Activated CD4-positive, alpha-beta T cell treated with anti-CD3 and anti-CD28 coated beads for 36 hours (primary cell): Measurements from ENCODE around the gene APOBEC2. TPM values are rescaled to one million over a fixed set of nuclear protein-coding genes. Genes with fewer than 3 reads are reported as not detected.
"Not testable (repeated sequence)": the region's sequence is repeated elsewhere in the genome, so short reads cannot be mapped to it uniquely, and the experiment has no call there.

Experiments
- ATAC-seq: fragments of 200-7000 bp; cut with Tn5 transposase; one replicate; pipeline ENCODE4 v1.10.0; 2021; ENCODE audit warnings: mild to moderate bottlenecking, moderate library complexity
- CTCF ChIA-PET: fragments of 350-600 bp; sonication (Branson Sonifier 250); formaldehyde crosslinking; loops from one replicate; lab custom pipeline; 2021; ENCODE audit warnings: antibody characterized with exemption; lab: Charles Lee
- POLR2A ChIA-PET: fragments of 350-600 bp; sonication (Branson Sonifier 250); formaldehyde crosslinking; loops from one replicate; lab custom pipeline; 2021; ENCODE audit warnings: antibody characterized with exemption, inconsistent platforms; lab: Charles Lee
- DNase-seq: peaks from one replicate; pipeline ENCODE4 v3.0.0-alpha.2; 2020
- H3K27ac Mint-ChIP-seq: one replicate; pipeline ENCODE4 v1.8.0; 2021; ENCODE audit warnings: mixed read lengths
- H3K27me3 Mint-ChIP-seq: one replicate; pipeline ENCODE4 v1.8.0; 2021; ENCODE audit warnings: mixed read lengths
- H3K36me3 Mint-ChIP-seq: one replicate; pipeline ENCODE4 v1.8.0; 2021; ENCODE audit warnings: low read depth, mixed read lengths
- H3K4me1 Mint-ChIP-seq: one replicate; pipeline ENCODE4 v1.8.0; 2021; ENCODE audit warnings: mixed read lengths
- H3K4me3 Mint-ChIP-seq: one replicate; pipeline ENCODE4 v1.8.0; 2021; ENCODE audit warnings: mild to moderate bottlenecking, moderate library complexity, mixed read lengths
- H3K9me3 Mint-ChIP-seq: one replicate; pipeline ENCODE4 v1.8.0; 2021; ENCODE audit warnings: low read depth, mixed read lengths
- intact Hi-C, 2 experiments: fragments of 100-400 bp; cut with DNase I in 1 of 2; cut with micrococcal nuclease in 1 of 2; formaldehyde crosslinking; loops; one replicate each; pipeline versions ENCODE4 v1.14.2 to v1.15.1; 2022 to 2024; cut with DNase I, micrococcal nuclease
- total RNA-seq, 2 experiments: library from RNA; stranded (reverse); gene quantifications; one replicate each; pipeline ENCODE4 v1.2.3, GENCODE V29; 2021

APOBEC2 gene
- not detected for total RNA-seq

DNA sequence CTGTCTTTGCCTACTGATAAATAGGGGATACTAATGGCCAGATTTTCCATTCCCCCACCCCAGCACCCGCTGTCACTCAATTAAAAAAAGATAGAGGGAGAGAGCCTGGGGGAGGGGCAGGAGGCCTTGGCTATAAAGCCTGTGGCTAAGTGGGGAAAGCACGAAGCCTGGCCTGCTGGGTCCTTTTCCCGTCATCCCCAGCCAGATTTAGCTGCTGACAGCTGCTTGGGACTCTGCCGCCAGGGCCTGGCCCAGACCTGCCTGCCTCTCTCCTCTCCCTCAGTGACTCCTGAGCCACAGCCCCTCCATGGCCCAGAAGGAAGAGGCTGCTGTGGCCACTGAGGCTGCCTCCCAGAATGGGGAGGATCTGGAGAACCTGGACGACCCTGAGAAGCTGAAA is at the start of gene APOBEC2:
Gene APOBEC2 (plus strand): TSS at position 162 of the 400 bp plus-strand sequence. CDS start 146 bp downstream, at position 308.
- ChIA-PET POLR2A (interaction anchor here (0.6 kb wide), 1 partner anchor 143 kb away, joined by 4 read pairs; no protein-coding TSS in a partner anchor), CTCF (interaction anchor here (0.8 to 1.7 kb wide), 3 partner anchors 13 to 25 kb away, joined by 3 to 9 read pairs (median 3); partner anchors contain the start of gene UNC5CL)
- peaks cover 17% of the 10 kb centered on the region for H3K4me1 Mint-ChIP-seq
- no peaks in the 10 kb centered on the region for H3K27me3 Mint-ChIP-seq
- peak within 1 kb of the TSS; percentile 70 for H3K27ac Mint-ChIP-seq
- no peaks in the 10 kb centered on the region for H3K9me3 Mint-ChIP-seq
- intact Hi-C loops: no loop called here
- peaks cover 23% of the 10 kb centered on the region for H3K36me3 Mint-ChIP-seq
- ATAC-seq: no peak
- DNase-seq: no peak
- H3K4me3 Mint-ChIP-seq: no peak within 1 kb of the TSS

DNA sequence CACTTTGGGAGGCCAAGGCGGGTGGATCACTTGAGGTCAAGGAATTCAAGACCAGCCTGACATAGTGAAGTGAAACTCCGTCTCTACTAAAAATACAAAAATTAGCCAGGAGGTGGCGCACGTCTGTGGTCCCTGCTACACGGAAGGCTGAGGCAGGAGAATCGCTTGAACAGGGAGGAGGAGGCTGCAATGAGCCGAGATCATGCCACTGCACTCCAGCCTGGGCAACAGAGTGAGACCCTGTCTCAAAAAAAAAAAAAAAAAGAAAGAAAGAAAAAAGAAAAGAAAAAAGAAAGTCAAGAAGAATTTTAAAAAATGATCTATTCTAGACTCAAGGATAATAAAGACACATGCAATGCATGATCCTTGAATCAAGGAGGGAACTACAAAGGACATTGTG is 46.8 kb upstream of the APOBEC2 start:
- intact Hi-C loops: loop anchor here (1.0 to 5.0 kb wide), 6 partner anchors 21 to 312 kb away; no protein-coding TSS in a partner anchor
- H3K27me3 Mint-ChIP-seq: peaks cover 12% of the 10 kb centered on the region
- H3K27ac Mint-ChIP-seq, H3K9me3 Mint-ChIP-seq, POLR2A ChIA-PET, CTCF ChIA-PET, H3K36me3 Mint-ChIP-seq, H3K4me3 Mint-ChIP-seq, H3K4me1 Mint-ChIP-seq: not testable (repeated sequence)
- peak; percentile 81 for ATAC-seq
- peak; percentile 71 for DNase-seq

DNA sequence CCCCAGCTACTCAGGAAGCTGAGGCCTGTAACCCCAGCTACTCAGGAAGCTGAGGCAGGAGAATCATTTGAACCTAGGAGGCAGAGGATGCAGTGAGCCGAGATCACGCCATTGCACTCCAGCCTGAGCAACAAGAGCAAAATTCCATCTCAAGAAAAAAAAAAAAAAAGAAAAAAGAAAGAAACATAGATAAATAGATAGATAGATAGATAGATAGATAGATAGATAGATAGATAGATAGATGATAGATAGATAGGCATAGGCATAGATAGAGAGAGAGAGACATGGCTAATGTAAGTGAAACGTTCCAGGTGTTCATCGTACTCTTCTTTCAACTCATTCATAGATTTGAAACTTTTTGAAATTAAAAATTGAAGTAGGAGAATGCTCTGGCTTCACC is 46.0 kb upstream of the APOBEC2 start:
- POLR2A ChIA-PET, H3K4me1 Mint-ChIP-seq, ATAC-seq, H3K36me3 Mint-ChIP-seq, H3K27ac Mint-ChIP-seq, DNase-seq, H3K4me3 Mint-ChIP-seq, H3K9me3 Mint-ChIP-seq: not testable (repeated sequence)
- peaks cover 12% of the 10 kb centered on the region for H3K27me3 Mint-ChIP-seq
- intact Hi-C loops: loop anchor here (1.0 to 5.0 kb wide), 6 partner anchors 20 to 311 kb away; no protein-coding TSS in a partner anchor
- CTCF ChIA-PET: interaction anchor here (0.7 kb wide), 1 partner anchor 32 kb away, joined by 4 read pairs; the partner anchor contains the start of gene UNC5CL

DNA sequence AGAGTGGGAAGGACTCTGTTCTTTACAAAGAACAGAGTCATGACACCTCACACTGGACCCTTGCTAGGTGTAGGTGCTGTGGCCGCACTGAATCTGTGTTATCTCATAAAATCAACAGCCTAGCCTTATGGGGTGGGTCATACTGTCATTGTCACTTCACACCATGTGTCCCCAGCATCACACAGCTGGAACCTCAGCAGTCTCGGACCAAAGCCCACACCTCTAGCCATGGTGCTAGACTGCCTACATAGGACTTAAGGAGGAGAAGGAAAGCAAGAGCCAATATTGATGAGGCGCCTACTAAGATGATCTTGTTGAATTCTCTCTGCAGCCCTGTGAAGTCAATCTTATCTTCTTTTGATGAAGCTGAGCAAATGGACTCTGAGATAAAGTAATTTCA is 45.0 kb upstream of the APOBEC2 start:
- CTCF ChIA-PET: interaction anchor here (1.7 kb wide), 1 partner anchor 11 kb away, joined by 5 read pairs; no protein-coding TSS in a partner anchor
- intact Hi-C loops: loop anchor here (5.0 kb wide), 2 partner anchors 174 to 309 kb away; no protein-coding TSS in a partner anchor
- H3K9me3 Mint-ChIP-seq: no peaks in the 10 kb centered on the region

DNA sequence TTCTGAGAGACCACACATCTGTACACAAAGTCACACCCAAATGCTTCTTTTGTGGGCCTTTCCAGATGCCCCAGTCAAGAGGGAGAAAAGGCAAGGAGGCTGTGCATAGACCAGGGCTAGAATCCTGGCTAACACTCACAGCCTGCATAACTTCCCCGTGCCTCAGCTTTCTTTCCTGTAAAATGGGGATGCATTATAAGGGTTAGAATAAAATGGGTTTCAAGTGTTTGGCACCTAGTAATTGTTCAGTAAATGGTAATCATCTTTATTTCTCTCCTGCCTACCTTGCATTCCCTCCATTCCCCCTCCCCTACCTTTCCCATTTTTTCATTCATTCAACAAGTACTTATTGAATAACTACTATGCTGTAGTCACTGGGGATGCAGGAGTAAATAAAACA is 43.3 kb upstream of the APOBEC2 start:
- CTCF ChIA-PET: interaction anchor here (1.5 kb wide), 2 partner anchors 11 to 18 kb away, joined by 3 to 6 read pairs; no protein-coding TSS in a partner anchor
- Mint-ChIP-seq H3K4me1 (no peaks in the 10 kb centered on the region), H3K27me3 (peaks cover 4% of the 10 kb centered on the region), H3K27ac (no peak overlapping the region), H3K36me3 (no peaks in the 10 kb centered on the region), H3K9me3 (no peaks in the 10 kb centered on the region), H3K4me3 (no peak overlapping the region)
- DNase-seq: no peak
- no peak for ATAC-seq
- POLR2A ChIA-PET: no interaction called here
- intact Hi-C loops: loop anchor here (5.0 kb wide), 2 partner anchors 173 to 308 kb away; no protein-coding TSS in a partner anchor

More for the DNA sequence above, 45.0 kb upstream of the APOBEC2 start:
- H3K27me3 Mint-ChIP-seq: peaks cover 11% of the 10 kb centered on the region
- H3K36me3 Mint-ChIP-seq: no peaks in the 10 kb centered on the region
- ATAC-seq (no peak), DNase-seq (no peak)
- H3K4me3 Mint-ChIP-seq: no peak overlapping the region
- H3K4me1 Mint-ChIP-seq: no peaks in the 10 kb centered on the region
- H3K27ac Mint-ChIP-seq: no peak overlapping the region
- POLR2A ChIA-PET: no interaction called here

DNA sequence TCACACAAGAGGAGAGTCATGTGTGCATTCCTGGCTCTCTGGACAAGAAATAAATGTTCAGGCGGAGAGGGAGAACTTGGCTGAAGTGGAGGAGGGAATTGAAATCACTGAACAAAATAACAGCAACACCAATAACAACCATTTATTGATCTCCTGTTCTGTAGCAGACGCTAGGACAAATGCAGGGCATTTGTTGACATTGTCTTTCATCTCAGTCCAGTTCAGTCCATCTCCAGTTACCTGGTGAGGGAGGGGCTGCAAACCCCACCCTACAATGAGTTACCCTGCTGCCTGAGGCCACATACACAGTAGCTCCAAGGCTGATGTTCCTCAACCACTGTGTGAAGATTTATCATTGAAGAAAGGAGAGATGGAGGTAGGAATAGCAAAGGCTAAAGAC is 41.3 kb upstream of the APOBEC2 start:
- POLR2A ChIA-PET: no interaction called here
- H3K27ac Mint-ChIP-seq: no peak overlapping the region
- H3K36me3 Mint-ChIP-seq: no peaks in the 10 kb centered on the region

DNA sequence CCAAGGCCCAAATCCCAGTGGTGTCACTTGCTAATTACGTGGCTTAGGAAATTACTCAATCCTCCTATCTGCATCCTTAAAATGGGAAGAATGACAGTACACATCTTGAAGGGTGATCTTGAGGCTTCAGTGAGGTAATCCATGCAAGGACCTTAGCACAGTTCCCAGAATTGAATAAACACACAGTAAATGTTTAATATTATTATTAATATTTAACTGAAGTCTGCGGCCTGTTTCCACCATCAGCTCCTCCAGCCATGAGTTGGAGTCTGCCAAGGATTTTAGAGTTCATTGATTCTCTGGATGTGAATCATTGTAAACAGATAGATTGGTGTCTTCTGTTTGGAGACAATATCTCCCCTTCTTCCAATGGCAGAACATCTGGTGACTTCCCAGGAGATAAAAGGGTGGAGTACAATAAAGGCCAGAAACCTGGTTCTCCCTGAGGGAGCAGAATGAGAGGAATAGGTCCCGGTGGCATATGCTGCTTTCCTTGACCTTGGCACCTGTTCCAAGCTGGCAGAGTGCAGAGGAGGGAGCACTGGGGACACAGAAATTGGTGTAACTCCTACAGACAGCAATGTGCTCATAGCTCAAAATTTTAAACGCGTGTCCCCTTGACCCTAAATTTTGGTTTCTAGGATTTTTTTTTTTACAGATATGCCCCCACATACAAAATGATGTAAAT is 39.4 kb upstream of the APOBEC2 start:
- intact Hi-C loops: no loop called here
- H3K36me3 Mint-ChIP-seq: no peaks in the 10 kb centered on the region
- no peaks in the 10 kb centered on the region for H3K4me1 Mint-ChIP-seq
- ChIA-PET CTCF (no interaction called here), POLR2A (no interaction called here)
- DNase-seq (no peak), ATAC-seq (no peak)
- no peaks in the 10 kb centered on the region for H3K9me3 Mint-ChIP-seq
- H3K27me3 Mint-ChIP-seq: no peaks in the 10 kb centered on the region
- no peak overlapping the region for H3K4me3 Mint-ChIP-seq
- H3K27ac Mint-ChIP-seq: no peak overlapping the region

More for the DNA sequence above, 41.3 kb upstream of the APOBEC2 start:
- ATAC-seq (no peak), DNase-seq (no peak)
- Mint-ChIP-seq H3K4me3 (no peak overlapping the region), H3K4me1 (no peaks in the 10 kb centered on the region), H3K9me3 (no peaks in the 10 kb centered on the region), H3K27me3 (no peaks in the 10 kb centered on the region)
- intact Hi-C loops: no loop called here
- CTCF ChIA-PET: interaction anchor here (1.3 kb wide), 1 partner anchor 16 kb away, joined by 6 read pairs; no protein-coding TSS in a partner anchor

DNA sequence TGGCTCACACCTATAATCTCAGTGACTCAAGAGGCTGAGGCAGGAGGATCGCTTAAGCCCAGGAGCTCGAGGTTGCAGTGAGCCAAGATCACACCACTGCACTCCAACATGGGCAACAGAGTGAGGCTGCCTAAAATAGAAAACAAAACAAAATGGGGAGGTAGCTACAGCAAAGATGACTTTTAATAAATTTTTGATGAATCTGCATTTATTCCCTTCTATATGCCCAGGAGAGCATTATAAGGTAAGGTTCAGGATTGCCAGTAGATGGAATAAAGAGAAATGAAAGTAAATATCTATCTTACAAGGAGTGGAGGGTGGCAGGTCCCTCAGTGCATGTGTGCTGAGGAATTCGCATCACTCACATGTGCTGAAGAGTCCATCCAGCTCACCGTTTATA is 38.2 kb upstream of the APOBEC2 start:
- Mint-ChIP-seq H3K27me3 (no peaks in the 10 kb centered on the region), H3K4me1 (no peaks in the 10 kb centered on the region), H3K9me3 (no peaks in the 10 kb centered on the region), H3K27ac (no peak overlapping the region), H3K36me3 (no peaks in the 10 kb centered on the region), H3K4me3 (no peak overlapping the region)
- ChIA-PET POLR2A (interaction anchor here (0.7 kb wide), 1 partner anchor 137 kb away, joined by 3 read pairs; no protein-coding TSS in a partner anchor), CTCF (interaction anchor here (1.5 kb wide), 1 partner anchor 13 kb away, joined by 6 read pairs; no protein-coding TSS in a partner anchor)
- DNase-seq: no peak
- intact Hi-C loops: no loop called here
- no peak for ATAC-seq

DNA sequence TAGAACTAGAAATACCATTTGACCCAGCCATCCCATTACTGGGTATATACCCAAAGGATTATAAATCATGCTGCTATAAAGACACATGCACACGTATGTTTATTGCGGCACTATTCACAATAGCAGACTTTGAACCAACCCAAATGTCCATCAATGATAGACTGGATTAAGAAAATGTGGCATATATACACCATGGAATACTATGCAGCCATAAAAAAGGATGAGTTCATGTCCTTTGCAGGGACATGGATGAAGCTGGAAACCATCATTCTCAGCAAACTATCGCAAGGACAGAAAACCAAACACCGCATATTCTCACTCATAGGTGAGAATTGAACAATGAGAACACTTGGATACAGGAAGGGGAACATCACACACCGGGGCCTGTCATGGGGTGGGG is 37.1 kb upstream of the APOBEC2 start:
- H3K36me3 Mint-ChIP-seq, ATAC-seq, H3K27me3 Mint-ChIP-seq, intact Hi-C loops, H3K9me3 Mint-ChIP-seq, H3K4me1 Mint-ChIP-seq, DNase-seq, POLR2A ChIA-PET, H3K4me3 Mint-ChIP-seq, H3K27ac Mint-ChIP-seq, CTCF ChIA-PET: not testable (repeated sequence)

DNA sequence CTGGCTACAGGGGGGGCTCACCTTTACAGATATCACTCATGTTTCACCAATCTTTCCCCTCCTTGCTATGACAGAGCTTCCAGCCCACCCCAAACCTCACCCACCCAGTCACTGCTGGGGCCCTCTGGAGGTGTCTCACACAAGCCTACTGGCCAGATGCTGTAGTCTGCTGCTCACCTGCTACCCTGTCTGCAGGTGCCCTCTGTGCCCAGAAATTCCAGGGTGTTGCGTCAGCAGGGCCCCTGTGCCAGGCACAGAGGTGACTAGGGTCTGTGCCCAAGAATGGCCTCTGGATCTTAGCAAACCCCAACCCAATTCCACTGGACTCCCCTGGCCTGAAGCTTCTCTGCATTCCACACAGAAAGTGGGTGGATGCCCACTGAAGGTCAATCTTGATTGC is 35.3 kb upstream of the APOBEC2 start:
- DNase-seq: no peak
- H3K9me3 Mint-ChIP-seq: no peaks in the 10 kb centered on the region
- POLR2A ChIA-PET: interaction anchor here (0.5 kb wide), 1 partner anchor 15 kb away, joined by 3 read pairs; no protein-coding TSS in a partner anchor
- H3K4me3 Mint-ChIP-seq: no peak overlapping the region
- CTCF ChIA-PET: interaction anchor here (1.0 kb wide), 2 partner anchors 8 to 11 kb away, joined by 3 to 7 read pairs; no protein-coding TSS in a partner anchor
- H3K27ac Mint-ChIP-seq: no peak overlapping the region
- H3K27me3 Mint-ChIP-seq: no peaks in the 10 kb centered on the region
- intact Hi-C loops: no loop called here
- ATAC-seq: no peak
- H3K36me3 Mint-ChIP-seq: no peaks in the 10 kb centered on the region
- H3K4me1 Mint-ChIP-seq: no peaks in the 10 kb centered on the region

DNA sequence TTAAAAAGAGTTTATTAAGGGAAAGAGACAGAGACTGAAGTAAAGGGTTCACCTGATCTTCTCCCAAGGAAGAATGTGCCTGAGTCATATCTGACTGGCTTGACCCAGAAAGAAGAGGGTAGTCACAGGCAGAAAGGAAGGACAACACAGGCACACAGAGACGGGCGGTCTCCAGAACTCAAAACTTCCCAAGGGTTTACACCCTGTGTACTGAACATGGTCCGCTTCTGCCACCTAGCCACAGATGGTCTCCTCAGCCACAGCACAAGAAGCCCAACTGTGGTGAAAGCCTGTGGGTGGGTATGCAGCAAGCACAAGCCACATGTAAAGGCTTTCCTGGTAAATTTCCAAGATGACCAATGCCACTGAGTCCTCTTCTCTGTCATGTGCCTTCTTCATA is 31.2 kb upstream of the APOBEC2 start:
- no peak for DNase-seq
- no peak for ATAC-seq
- Mint-ChIP-seq H3K36me3 (no peaks in the 10 kb centered on the region), H3K9me3 (no peaks in the 10 kb centered on the region), H3K27me3 (no peaks in the 10 kb centered on the region), H3K4me1 (no peaks in the 10 kb centered on the region), H3K27ac (no peak overlapping the region), H3K4me3 (no peak overlapping the region)
- CTCF ChIA-PET: interaction anchor here (0.6 kb wide), 1 partner anchor 679 kb away, joined by 3 read pairs; no protein-coding TSS in a partner anchor
- intact Hi-C loops: no loop called here
- POLR2A ChIA-PET: no interaction called here
